GM18868 (cell line): ENCODE data around the gene SPOCD1.
A peak's percentile ranks its signal among the peaks of the same experiment; 100 is the strongest.

ENCODE experiments used
- ATAC-seq: cut with Tn5 transposase; IDR thresholded peaks from one replicate; pipeline ENCODE4 v1.9.1; 2021; ENCODE audit warnings: mild to moderate bottlenecking, moderate library complexity; ENCODE audit not compliant: unreplicated experiment

SPOCD1 gene

GRCh38 chr1:31774495-31774894 lies 41.3 kb downstream of the SPOCD1 start:
- ATAC-seq: no peak

GRCh38 chr1:31773861-31774260 lies 42.0 kb downstream of the SPOCD1 start:
- no peak for ATAC-seq

- ATAC-seq: no peak
Measured at GRCh38 chr1:31772669-31773248, 43.1 kb downstream of the SPOCD1 start.

GRCh38 chr1:31771891-31772668 lies 43.7 kb downstream of the SPOCD1 start:
- no peak for ATAC-seq

- ATAC-seq: no peak
Measured at GRCh38 chr1:31769720-31770390, 46.0 kb downstream of the SPOCD1 start.

- ATAC-seq: peak; percentile 42
Measured at GRCh38 chr1:31768939-31769704, 46.7 kb downstream of the SPOCD1 start.

GRCh38 chr1:31768407-31768907 lies 47.4 kb downstream of the SPOCD1 start:
- no peak for ATAC-seq

- no peak for ATAC-seq
Measured at GRCh38 chr1:31767225-31767624, 48.6 kb downstream of the SPOCD1 start.

GRCh38 chr1:31765516-31765915 lies 50.3 kb downstream of the SPOCD1 start:
- ATAC-seq: no peak

GRCh38 chr1:31765041-31765467 lies 50.8 kb downstream of the SPOCD1 start:
- no peak for ATAC-seq

- no peak for ATAC-seq
Measured at GRCh38 chr1:31764312-31765040, 51.3 kb downstream of the SPOCD1 start, which contains the start of gene ADGRB2. ADGRB2 (minus strand) TSS chr1:31764340; CDS start chr1:31757221, 7,119 bp downstream.

- ATAC-seq: no peak
Measured at GRCh38 chr1:31763671-31764311, 52.0 kb downstream of the SPOCD1 start.

- no peak for ATAC-seq
Measured at GRCh38 chr1:31762726-31763670, 52.8 kb downstream of the SPOCD1 start.

- no peak for ATAC-seq
Measured at GRCh38 chr1:31762323-31762722, 53.5 kb downstream of the SPOCD1 start.

GRCh38 chr1:31761883-31762282 lies 53.9 kb downstream of the SPOCD1 start:
- ATAC-seq: no peak

- no peak for ATAC-seq
Measured at GRCh38 chr1:31760471-31761470, 55.1 kb downstream of the SPOCD1 start.

GRCh38 chr1:31759298-31760023 lies 56.4 kb downstream of the SPOCD1 start:
- no peak for ATAC-seq
